K562 (cell line): ENCODE results near the gene CD47.

Source experiments
- CHCHD3 ChIP-seq: fragments of 250-450 bp; sonication (Bioruptor Pico); IDR thresholded peaks from 2 replicates; pipeline ENCODE4 v2.1.2; 2022; ENCODE audit warnings: mild to moderate bottlenecking
- HDAC1 ChIP-seq, 2 experiments: fragments of 450-650 bp; IDR thresholded peaks; 2 replicates each; pipeline ENCODE4 v1.6.1; 2016 to 2017; ENCODE audit warnings: inconsistent platforms in 1 of 2, mild to moderate bottlenecking in 1 of 2, moderate library complexity in 1 of 2
- ILK ChIP-seq: fragments of 450-650 bp; IDR thresholded peaks from 2 replicates; pipeline ENCODE4 v1.6.1; 2016; ENCODE audit warnings: missing genetic modification characterization, low read depth, mild to moderate bottlenecking, missing compliant biosample characterization, moderate library complexity, borderline replicate concordance
- RAD21 ChIP-seq, 2 experiments: fragments of 250-450 bp in 1 of 2; fragments of 450-650 bp in 1 of 2; sonication (Bioruptor Pico) in 1 of 2; formaldehyde crosslinking in 1 of 2; IDR thresholded peaks in 1 of 2; conservative IDR thresholded peaks in 1 of 2; 2 replicates each; pipeline versions ENCODE4 v1.4.0 to v1.8.0; 2020 to 2022; ENCODE audit warnings: mild to moderate bottlenecking in 2 of 2, moderate library complexity in 1 of 2
- SRF ChIP-seq, 2 experiments: fragments of 250-450, 450-650 bp in 1 of 2; sonication (Bioruptor Pico) in 1 of 2; sonication (generic) in 1 of 2; formaldehyde crosslinking; IDR thresholded peaks; 2 replicates each; pipeline versions ENCODE4 v1.5.0 to v1.5.1; 2020 to 2022; ENCODE audit warnings: mild to moderate bottlenecking in 1 of 2, missing genetic modification reagents in 1 of 2
- TEAD2 ChIP-seq: fragments of 450-650 bp; IDR thresholded peaks from 2 replicates; pipeline ENCODE4 v1.6.1; 2016; ENCODE audit warnings: missing genetic modification characterization, control low read depth, missing compliant biosample characterization
- ZNF282 ChIP-seq: sonication (generic); formaldehyde crosslinking; IDR thresholded peaks from 2 replicates; pipeline ENCODE4 v1.8.1; 2023; ENCODE audit warnings: missing genetic modification reagents
- TF ChIP-seq, protein P1 (sequence below): fragments of 450-650 bp; IDR thresholded peaks from 2 replicates; pipeline ENCODE4 v1.6.1; 2016; ENCODE audit warnings: borderline replicate concordance
- TF ChIP-seq, protein P2 (sequence below): sonication (generic); formaldehyde crosslinking; IDR thresholded peaks from 2 replicates; pipeline ENCODE4 v1.8.1; 2023; ENCODE audit warnings: mild to moderate bottlenecking, missing genetic modification reagents
- TF ChIP-seq, protein P3 (sequence below), 2 experiments: fragments of 450-650 bp in 1 of 2; IDR thresholded peaks; 2 replicates each; pipeline ENCODE4 v1.6.1; 2011 to 2017; ENCODE audit warnings: low read depth in 2 of 2, antibody characterized with exemption in 1 of 2, borderline replicate concordance in 1 of 2, low read length in 1 of 2, mild to moderate bottlenecking in 1 of 2, mixed read lengths in 1 of 2; ENCODE audit not compliant: control insufficient read depth in 1 of 2
- TF ChIP-seq, protein P4 (sequence below): fragments of 250-450 bp; sonication (Bioruptor Pico); IDR thresholded peaks from 2 replicates; pipeline ENCODE4 v1.4.0; 2020
- TF ChIP-seq, protein P5 (sequence below): sonication (generic); formaldehyde crosslinking; IDR thresholded peaks from 2 replicates; pipeline ENCODE4 v1.8.0; 2022; ENCODE audit warnings: mild to moderate bottlenecking, missing genetic modification reagents
- TF ChIP-seq, protein P6 (sequence below), 2 experiments: IDR thresholded peaks; 2 replicates each; pipeline ENCODE4 v1.6.1; 2012; ENCODE audit warnings: improper control_type of control experiment in 2 of 2, low read depth in 2 of 2, low read length in 2 of 2, borderline replicate concordance in 1 of 2
- TF ChIP-seq, protein P7 (sequence below): conservative IDR thresholded peaks from 2 replicates; pipeline ENCODE4 v1.6.1; 2011; ENCODE audit warnings: low read depth, mild to moderate bottlenecking, low read length; ENCODE audit not compliant: control insufficient read depth

DNA sequence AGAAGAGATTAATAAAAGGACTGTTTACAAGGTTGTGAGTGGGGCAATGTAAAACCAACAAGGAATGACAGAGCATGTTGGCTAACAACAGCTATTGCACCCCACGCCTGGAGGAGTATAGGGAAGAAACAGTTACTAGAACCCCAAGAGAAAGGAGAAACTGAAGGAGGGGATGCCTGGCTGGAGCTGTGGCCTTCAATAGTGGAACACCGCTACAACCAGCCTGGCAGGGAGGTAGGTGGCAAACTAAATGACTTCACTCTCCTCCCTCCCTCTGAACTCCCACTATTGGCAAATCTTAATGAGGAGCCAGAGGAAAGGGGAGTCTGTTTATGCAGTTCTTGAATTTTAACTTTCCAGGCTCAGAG, 7.2 kb upstream of the CD47 start:
- TF ChIP-seq, protein P1, sequence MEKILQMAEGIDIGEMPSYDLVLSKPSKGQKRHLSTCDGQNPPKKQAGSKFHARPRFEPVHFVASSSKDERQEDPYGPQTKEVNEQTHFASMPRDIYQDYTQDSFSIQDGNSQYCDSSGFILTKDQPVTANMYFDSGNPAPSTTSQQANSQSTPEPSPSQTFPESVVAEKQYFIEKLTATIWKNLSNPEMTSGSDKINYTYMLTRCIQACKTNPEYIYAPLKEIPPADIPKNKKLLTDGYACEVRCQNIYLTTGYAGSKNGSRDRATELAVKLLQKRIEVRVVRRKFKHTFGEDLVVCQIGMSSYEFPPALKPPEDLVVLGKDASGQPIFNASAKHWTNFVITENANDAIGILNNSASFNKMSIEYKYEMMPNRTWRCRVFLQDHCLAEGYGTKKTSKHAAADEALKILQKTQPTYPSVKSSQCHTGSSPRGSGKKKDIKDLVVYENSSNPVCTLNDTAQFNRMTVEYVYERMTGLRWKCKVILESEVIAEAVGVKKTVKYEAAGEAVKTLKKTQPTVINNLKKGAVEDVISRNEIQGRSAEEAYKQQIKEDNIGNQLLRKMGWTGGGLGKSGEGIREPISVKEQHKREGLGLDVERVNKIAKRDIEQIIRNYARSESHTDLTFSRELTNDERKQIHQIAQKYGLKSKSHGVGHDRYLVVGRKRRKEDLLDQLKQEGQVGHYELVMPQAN = no peak
- TF ChIP-seq CHCHD3 = no peak
- TF ChIP-seq, protein P2, sequence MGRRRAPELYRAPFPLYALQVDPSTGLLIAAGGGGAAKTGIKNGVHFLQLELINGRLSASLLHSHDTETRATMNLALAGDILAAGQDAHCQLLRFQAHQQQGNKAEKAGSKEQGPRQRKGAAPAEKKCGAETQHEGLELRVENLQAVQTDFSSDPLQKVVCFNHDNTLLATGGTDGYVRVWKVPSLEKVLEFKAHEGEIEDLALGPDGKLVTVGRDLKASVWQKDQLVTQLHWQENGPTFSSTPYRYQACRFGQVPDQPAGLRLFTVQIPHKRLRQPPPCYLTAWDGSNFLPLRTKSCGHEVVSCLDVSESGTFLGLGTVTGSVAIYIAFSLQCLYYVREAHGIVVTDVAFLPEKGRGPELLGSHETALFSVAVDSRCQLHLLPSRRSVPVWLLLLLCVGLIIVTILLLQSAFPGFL (CRISPR knock-in tag) = no peak
- no peak for TF ChIP-seq RAD21 (CRISPR knock-in tag; conservative IDR thresholded peaks at IDR 0.05 in 1 of 2, IDR thresholded peaks at IDR 0.05 in 1 of 2)
- no peak for TF ChIP-seq TEAD2 (tag)
- TF ChIP-seq, protein P3, sequence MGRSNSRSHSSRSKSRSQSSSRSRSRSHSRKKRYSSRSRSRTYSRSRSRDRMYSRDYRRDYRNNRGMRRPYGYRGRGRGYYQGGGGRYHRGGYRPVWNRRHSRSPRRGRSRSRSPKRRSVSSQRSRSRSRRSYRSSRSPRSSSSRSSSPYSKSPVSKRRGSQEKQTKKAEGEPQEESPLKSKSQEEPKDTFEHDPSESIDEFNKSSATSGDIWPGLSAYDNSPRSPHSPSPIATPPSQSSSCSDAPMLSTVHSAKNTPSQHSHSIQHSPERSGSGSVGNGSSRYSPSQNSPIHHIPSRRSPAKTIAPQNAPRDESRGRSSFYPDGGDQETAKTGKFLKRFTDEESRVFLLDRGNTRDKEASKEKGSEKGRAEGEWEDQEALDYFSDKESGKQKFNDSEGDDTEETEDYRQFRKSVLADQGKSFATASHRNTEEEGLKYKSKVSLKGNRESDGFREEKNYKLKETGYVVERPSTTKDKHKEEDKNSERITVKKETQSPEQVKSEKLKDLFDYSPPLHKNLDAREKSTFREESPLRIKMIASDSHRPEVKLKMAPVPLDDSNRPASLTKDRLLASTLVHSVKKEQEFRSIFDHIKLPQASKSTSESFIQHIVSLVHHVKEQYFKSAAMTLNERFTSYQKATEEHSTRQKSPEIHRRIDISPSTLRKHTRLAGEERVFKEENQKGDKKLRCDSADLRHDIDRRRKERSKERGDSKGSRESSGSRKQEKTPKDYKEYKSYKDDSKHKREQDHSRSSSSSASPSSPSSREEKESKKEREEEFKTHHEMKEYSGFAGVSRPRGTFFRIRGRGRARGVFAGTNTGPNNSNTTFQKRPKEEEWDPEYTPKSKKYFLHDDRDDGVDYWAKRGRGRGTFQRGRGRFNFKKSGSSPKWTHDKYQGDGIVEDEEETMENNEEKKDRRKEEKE (IDR thresholded peaks at IDR 0.05; ENCODE audit: borderline replicate concordance in 1 of 2, control insufficient read depth in 1 of 2, low read depth in 2 of 2, low read length in 1 of 2) = no peak
- no peak for TF ChIP-seq HDAC1 (IDR thresholded peaks at IDR 0.05)
- TF ChIP-seq, protein P4, sequence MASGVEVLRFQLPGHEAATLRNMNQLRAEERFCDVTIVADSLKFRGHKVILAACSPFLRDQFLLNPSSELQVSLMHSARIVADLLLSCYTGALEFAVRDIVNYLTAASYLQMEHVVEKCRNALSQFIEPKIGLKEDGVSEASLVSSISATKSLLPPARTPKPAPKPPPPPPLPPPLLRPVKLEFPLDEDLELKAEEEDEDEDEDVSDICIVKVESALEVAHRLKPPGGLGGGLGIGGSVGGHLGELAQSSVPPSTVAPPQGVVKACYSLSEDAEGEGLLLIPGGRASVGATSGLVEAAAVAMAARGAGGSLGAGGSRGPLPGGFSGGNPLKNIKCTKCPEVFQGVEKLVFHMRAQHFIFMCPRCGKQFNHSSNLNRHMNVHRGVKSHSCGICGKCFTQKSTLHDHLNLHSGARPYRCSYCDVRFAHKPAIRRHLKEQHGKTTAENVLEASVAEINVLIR (CRISPR knock-in tag) = no peak
- TF ChIP-seq, protein P5, sequence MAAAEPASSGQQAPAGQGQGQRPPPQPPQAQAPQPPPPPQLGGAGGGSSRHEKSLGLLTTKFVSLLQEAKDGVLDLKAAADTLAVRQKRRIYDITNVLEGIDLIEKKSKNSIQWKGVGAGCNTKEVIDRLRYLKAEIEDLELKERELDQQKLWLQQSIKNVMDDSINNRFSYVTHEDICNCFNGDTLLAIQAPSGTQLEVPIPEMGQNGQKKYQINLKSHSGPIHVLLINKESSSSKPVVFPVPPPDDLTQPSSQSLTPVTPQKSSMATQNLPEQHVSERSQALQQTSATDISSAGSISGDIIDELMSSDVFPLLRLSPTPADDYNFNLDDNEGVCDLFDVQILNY (CRISPR knock-in tag) = no peak
- TF ChIP-seq SRF (CRISPR knock-in tag; IDR thresholded peaks at IDR 0.05) = no peak
- TF ChIP-seq ILK = no peak
- no peak for TF ChIP-seq ZNF282 (CRISPR knock-in tag)
- TF ChIP-seq, protein P6, sequence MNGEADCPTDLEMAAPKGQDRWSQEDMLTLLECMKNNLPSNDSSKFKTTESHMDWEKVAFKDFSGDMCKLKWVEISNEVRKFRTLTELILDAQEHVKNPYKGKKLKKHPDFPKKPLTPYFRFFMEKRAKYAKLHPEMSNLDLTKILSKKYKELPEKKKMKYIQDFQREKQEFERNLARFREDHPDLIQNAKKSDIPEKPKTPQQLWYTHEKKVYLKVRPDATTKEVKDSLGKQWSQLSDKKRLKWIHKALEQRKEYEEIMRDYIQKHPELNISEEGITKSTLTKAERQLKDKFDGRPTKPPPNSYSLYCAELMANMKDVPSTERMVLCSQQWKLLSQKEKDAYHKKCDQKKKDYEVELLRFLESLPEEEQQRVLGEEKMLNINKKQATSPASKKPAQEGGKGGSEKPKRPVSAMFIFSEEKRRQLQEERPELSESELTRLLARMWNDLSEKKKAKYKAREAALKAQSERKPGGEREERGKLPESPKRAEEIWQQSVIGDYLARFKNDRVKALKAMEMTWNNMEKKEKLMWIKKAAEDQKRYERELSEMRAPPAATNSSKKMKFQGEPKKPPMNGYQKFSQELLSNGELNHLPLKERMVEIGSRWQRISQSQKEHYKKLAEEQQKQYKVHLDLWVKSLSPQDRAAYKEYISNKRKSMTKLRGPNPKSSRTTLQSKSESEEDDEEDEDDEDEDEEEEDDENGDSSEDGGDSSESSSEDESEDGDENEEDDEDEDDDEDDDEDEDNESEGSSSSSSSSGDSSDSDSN (IDR thresholded peaks at IDR 0.05; ENCODE audit: borderline replicate concordance in 1 of 2, low read depth in 2 of 2, low read length in 2 of 2) = no peak
- TF ChIP-seq, protein P7, sequence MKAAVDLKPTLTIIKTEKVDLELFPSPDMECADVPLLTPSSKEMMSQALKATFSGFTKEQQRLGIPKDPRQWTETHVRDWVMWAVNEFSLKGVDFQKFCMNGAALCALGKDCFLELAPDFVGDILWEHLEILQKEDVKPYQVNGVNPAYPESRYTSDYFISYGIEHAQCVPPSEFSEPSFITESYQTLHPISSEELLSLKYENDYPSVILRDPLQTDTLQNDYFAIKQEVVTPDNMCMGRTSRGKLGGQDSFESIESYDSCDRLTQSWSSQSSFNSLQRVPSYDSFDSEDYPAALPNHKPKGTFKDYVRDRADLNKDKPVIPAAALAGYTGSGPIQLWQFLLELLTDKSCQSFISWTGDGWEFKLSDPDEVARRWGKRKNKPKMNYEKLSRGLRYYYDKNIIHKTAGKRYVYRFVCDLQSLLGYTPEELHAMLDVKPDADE = no peak
